Epithelial cell of esophagus (primary cell): ENCODE results near the gene SDR39U1.

Source experiments
- DNase-seq: peaks from one replicate; pipeline ENCODE4 v3.0.0; 2010; ENCODE audit warnings: low read depth
- H3K4me3 ChIP-seq: 2 replicates; pipeline ENCODE4 v1.5.1; 2011; ENCODE audit warnings: mild to moderate bottlenecking, low read length, control low read depth
- TF ChIP-seq, protein P1 (sequence below): IDR thresholded peaks from 2 replicates; pipeline ENCODE4 v1.5.1; 2011; ENCODE audit warnings: low read depth, mild to moderate bottlenecking, low read length, control low read depth, inconsistent platforms; ENCODE audit not compliant: insufficient read depth; ENCODE audit errors: missing control alignments

The SDR39U1 gene

DNA sequence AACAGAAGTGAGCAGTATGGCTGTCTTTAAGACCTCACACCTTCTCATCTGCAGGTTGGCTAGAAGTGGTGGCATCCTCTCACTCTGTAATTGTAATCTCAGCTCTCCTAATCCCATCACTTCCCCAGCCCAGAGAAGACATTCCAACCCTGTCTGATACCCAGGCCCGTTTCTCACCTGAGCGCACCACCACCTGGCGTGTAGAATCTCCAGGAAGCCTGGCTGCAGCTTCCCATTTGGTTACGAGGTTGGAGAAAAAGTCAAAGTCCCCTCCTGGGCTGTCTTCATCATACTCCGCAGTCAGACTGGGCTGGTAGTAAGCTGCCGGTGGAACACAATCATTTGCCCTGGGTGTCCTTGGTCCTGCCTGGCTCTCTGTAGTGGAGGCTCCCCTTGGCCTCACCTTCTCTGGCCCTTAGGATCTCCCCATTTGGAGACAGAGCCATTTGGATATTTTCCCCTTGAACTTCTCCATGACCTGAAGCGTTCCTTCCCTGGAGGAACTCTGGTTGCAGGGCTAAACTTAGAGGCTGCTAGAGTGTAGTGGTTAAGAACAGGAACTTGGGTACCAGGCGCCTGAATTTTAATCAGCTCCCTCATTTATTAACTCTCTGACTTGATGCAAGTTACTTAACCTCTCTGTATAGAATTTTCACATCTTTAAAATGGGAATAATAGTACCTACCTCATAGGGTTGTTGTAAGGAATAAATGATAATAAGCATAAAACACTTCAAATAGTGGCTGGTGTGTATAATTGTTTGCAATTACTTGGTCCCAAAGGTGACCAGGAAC is 1.8 kb downstream of the SDR39U1 start:
- H3K4me3 ChIP-seq, result no peak overlapping the region
- TF ChIP-seq, protein P1, sequence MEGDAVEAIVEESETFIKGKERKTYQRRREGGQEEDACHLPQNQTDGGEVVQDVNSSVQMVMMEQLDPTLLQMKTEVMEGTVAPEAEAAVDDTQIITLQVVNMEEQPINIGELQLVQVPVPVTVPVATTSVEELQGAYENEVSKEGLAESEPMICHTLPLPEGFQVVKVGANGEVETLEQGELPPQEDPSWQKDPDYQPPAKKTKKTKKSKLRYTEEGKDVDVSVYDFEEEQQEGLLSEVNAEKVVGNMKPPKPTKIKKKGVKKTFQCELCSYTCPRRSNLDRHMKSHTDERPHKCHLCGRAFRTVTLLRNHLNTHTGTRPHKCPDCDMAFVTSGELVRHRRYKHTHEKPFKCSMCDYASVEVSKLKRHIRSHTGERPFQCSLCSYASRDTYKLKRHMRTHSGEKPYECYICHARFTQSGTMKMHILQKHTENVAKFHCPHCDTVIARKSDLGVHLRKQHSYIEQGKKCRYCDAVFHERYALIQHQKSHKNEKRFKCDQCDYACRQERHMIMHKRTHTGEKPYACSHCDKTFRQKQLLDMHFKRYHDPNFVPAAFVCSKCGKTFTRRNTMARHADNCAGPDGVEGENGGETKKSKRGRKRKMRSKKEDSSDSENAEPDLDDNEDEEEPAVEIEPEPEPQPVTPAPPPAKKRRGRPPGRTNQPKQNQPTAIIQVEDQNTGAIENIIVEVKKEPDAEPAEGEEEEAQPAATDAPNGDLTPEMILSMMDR, result no peak

DNA sequence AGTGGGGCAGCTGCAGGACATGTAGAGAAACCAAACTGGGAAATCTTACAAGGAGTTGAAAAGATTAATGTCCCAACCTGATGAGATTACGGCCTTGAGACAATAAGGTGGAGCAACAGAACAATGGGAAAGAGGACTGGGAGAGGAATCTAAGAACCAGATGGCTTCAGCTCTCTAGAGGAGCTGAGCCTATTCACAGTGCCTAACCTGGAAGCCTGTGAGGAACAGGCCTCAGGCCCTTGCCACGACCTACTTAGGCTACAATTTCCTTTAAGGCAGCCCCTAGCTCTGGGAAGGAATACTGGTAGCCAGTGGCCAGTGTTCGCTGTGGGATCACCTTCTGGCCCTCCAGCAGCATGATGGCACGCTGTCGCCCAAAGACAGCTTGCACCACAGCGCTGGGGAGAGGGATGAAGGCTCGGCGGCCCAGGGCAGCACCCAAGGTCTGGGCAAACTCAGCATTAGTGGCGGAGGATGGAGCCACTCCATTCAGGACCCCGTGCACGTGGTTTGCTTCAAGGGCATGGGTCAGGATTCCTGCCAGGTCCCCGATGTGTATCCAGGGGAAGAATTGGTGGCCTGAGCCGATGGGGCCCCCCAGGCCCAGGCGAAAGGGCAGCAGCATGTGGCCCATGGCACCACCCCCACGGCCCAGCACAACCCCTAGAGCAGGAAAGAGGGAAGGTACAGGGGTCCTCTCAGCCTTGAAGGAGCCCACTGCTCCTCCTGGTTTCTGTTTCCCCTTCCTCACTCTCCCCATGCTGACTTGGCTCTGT is 2.6 kb downstream of the SDR39U1 start:
- TF ChIP-seq, protein P1, result no peak

More for the DNA sequence above, 1.8 kb downstream of the SDR39U1 start:
- no peak for DNase-seq

DNA sequence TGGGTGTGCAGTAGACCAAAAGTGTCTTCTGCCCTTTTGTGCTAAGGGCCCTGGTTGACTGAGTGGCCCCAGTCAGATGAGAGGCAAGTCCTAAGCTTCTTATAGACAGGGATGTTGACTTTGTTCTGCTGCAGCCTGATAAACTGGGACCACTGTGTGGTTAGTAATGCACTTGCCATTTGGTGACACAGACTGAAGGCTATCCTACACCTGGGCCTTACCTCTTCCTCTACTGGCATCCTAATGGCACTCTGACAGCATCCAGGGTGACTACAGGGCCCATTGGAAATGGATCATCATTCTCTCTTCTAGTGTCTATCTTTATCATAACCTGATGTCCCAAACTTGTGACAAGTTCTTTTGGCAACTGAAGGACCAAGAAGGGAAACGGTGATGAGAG is 3.3 kb downstream of the SDR39U1 start:
- TF ChIP-seq, protein P1, result no peak
- no peak for DNase-seq
- no peak overlapping the region for H3K4me3 ChIP-seq

More for the DNA sequence above, 2.6 kb downstream of the SDR39U1 start:
- no peak overlapping the region for H3K4me3 ChIP-seq
- no peak for DNase-seq

DNA sequence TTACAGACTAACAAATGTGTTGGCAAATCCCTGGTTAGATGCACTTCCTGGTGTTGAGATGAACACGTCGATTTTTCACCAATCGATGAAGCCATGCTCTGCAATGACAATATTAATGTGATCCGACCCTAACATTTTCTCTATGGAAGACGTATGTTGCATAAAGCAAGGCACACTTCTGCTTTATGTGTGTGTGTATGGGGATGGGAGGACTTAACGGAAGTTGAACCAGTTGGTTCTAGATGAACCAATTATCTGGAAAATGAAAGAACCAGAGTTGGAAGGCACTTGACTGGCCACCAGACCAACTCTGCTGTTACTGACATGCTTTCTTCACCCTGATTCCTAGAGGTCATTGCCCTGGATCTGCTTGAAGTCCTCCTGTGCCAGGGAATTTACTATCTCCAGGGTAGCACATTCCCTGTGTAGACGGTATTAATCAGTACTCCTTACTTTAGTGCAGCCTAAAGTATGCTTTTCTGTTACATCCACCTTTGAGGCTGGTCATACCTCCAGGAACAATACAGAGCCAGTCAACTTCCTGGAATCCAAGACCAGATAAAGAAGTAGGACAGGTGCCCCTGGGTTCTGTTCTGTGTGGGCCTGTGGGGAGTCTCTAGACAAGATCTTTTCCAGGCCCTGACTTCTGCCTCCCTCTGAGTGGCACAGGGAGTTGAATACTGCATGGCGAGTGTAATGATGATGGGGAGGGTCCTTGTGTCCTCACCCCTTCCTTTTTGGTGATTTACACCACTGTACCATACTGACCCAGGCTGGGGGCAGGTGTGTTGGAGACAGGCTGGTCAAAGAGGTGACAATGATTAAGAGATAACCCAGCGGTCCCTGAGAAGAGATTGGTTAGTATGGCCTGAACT is 4.1 kb downstream of the SDR39U1 start:
- H3K4me3 ChIP-seq, result no peak overlapping the region
- TF ChIP-seq, protein P1, result no peak
- DNase-seq, result no peak

DNA sequence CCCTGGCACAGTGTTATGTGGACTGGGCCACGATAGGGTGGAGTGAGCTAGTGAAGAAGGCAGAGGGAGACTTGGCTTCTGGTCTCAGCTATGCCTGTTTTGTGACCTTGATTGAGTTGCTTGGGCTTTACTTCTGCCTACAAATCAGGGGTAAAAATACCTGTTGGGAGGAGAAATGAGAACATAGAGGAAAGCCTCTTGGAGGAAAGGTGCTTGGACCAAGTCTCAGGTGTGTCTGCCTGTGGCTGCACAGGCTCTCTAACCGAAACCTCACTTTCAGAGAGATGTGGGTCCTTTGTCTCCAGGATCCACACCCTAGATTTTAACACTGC is 4.9 kb downstream of the SDR39U1 start:
- no peak for DNase-seq
- TF ChIP-seq, protein P1, result no peak
- no peak overlapping the region for H3K4me3 ChIP-seq

DNA sequence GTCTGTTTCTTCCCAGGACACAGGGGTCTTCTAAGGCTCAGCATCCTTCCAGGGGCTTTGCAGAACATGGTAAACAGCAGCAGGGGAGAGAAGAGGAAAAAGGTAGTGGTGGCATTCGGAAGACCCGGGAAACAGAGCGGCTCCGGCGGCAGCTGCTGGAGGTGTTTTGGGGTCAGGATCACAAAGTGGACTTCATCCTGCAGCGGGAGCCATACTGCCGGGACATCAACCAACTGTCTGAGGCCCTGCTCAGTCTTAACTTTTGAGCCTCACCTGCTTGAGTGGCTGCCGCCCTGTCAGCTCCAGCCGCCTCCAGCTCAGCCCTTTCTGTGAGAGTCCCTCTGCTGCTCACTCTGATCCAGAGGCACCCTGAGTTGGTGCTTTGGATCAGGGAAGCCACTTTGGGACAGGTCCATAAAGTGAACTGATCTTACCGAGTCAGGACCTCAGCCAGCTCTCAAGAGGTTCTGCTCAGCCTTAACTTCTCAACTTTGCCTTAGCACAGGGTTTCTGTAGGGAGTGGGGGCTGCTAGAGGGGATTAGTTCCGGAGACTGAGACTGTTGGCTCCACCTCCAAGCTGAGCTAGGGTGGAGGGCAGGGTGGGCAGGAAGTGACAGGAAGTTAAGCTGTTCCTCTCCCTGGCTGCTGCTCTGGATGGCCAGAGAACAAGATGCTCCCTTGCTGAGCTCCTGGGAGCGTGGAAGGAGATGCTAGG is 5.4 kb downstream of the SDR39U1 start:
- no peak overlapping the region for H3K4me3 ChIP-seq
- DNase-seq, result no peak
- TF ChIP-seq, protein P1, result no peak
